GM10266 (cell line): Measurements from ENCODE around the gene IL17REL.

Experiments
- DNase-seq: peaks from one replicate; pipeline ENCODE4 v3.0.0; 2012; ENCODE audit errors: extremely low spot score
- CTCF ChIP-seq: IDR thresholded peaks from 2 replicates; pipeline ENCODE4 v1.5.1; 2012; ENCODE audit warnings: mild to moderate bottlenecking, low read depth; ENCODE audit not compliant: control insufficient read depth, insufficient read depth; ENCODE audit errors: missing control alignments

The IL17REL gene

GRCh38 chr22:50034126-50035081 lies 21.8 kb upstream of the IL17REL start:
- DNase-seq, result no peak
- no peak for TF ChIP-seq CTCF

- no peak for TF ChIP-seq CTCF
- no peak for DNase-seq
Observed at GRCh38 chr22:50032941-50033601, 20.5 kb upstream of the IL17REL start.

GRCh38 chr22:50032109-50032871 lies 19.7 kb upstream of the IL17REL start:
- TF ChIP-seq CTCF, result no peak
- DNase-seq, result no peak

- DNase-seq, result no peak
- no peak for TF ChIP-seq CTCF
Observed at GRCh38 chr22:50031189-50032091, 18.9 kb upstream of the IL17REL start.

DNA sequence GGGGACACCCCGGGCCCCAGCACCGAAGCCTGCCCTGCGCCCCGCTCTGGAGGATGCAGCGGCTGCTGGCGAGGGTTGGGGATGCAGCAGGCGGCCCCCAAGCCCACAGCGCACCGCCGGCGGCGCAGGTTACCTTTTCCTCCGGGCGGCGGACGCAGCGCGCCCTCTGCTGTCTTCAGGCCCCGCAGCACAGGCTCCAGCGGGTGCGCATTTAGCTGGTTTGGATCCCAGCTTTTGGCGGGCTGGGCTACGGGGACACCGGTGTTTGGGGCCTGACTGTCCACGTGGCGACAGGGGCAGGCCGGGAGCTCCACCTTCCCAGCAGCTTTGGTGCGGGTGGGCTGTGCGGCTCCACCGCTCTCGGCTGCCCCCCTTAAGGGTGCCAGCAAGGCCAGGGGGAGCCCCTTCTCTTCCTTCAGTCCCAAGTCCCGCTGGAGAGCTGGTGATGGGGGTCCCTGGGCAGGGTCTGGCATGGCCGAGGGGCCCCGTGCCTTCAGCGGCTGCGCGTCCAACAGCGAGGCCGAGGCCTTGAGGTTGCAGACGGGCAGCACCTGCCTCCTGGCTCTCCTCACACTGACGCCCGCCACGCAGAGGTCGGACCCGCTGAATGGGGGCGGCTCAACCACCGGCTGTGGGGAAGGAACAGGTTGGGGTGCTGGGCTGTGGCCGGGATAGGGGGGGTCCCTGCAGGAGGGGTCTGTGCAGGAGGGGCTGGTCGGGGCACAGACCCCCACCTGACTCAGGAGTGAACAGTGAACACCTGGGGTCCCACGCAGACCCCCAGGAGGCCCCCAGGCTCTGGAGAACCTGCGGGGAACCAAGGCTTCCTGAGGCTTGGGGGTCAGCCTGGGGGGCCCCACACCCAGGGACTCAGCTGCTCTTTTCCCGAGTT lies 18.0 kb upstream of the IL17REL start:
- TF ChIP-seq CTCF, result peak; percentile 92
- DNase-seq, result peak; percentile 95
